Trophoblast cell (in vitro differentiated cells and primary cell): ENCODE results near the gene TOX4.

Experiments
- DNase-seq, 2 donors: peaks; one replicate each; pipeline ENCODE4 v3.0.0-alpha.2; 2016
- H2AFZ ChIP-seq: 2 replicates; pipeline ENCODE4 v1.6.1; 2013; ENCODE audit warnings: low read length, moderate library complexity, mild to moderate bottlenecking; ENCODE audit not compliant: insufficient read depth, poor library complexity
- H2AK5ac ChIP-seq: 2 replicates; pipeline ENCODE4 v1.6.1; 2013; ENCODE audit warnings: mild to moderate bottlenecking, low read length
- H2BK120ac ChIP-seq: 2 replicates; pipeline ENCODE4 v1.6.1; 2013; ENCODE audit warnings: low read length, mild to moderate bottlenecking, moderate library complexity; ENCODE audit not compliant: insufficient read depth, poor library complexity
- H2BK12ac ChIP-seq: 2 replicates; pipeline ENCODE4 v1.6.1; 2013; ENCODE audit warnings: mild to moderate bottlenecking, low read length, moderate library complexity
- H2BK5ac ChIP-seq: 2 replicates; pipeline ENCODE4 v1.6.1; 2013; ENCODE audit warnings: low read length, low read depth, moderate library complexity, mild to moderate bottlenecking; ENCODE audit not compliant: poor library complexity
- H3K14ac ChIP-seq: 2 replicates; pipeline ENCODE4 v1.6.1; 2013; ENCODE audit warnings: mild to moderate bottlenecking, low read length
- H3K18ac ChIP-seq: 2 replicates; pipeline ENCODE4 v1.6.1; 2013; ENCODE audit warnings: mild to moderate bottlenecking, low read length
- H3K23ac ChIP-seq: 2 replicates; pipeline ENCODE4 v1.6.1; 2013; ENCODE audit warnings: low read length
- H3K27ac ChIP-seq: 2 replicates; pipeline ENCODE4 v1.5.1; 2013; ENCODE audit warnings: low read depth, mild to moderate bottlenecking, inconsistent platforms, low read length, moderate library complexity
- H3K27me3 ChIP-seq: 2 replicates; pipeline ENCODE4 v1.6.1; 2013; ENCODE audit warnings: inconsistent platforms, mild to moderate bottlenecking, low read length, moderate library complexity; ENCODE audit not compliant: insufficient read depth
- H3K36me3 ChIP-seq, 2 experiments: 1 replicate in 1 of 2; 2 replicates in 1 of 2; pipeline ENCODE4 v1.6.1; 2013; ENCODE audit warnings: low read length in 2 of 2, mild to moderate bottlenecking in 2 of 2, moderate library complexity in 1 of 2; ENCODE audit not compliant: insufficient read depth in 2 of 2, control insufficient read depth in 1 of 2
- H3K4ac ChIP-seq: 2 replicates; pipeline ENCODE4 v1.6.1; 2013; ENCODE audit warnings: low read depth, mild to moderate bottlenecking, low read length, moderate library complexity
- H3K4me1 ChIP-seq, 2 experiments: 1 replicate in 1 of 2; 2 replicates in 1 of 2; pipeline ENCODE4 v1.6.1; 2013; ENCODE audit warnings: low read length in 2 of 2, mild to moderate bottlenecking in 2 of 2, moderate library complexity in 1 of 2; ENCODE audit not compliant: insufficient read depth in 2 of 2, control insufficient read depth in 1 of 2
- H3K4me2 ChIP-seq: 2 replicates; pipeline ENCODE4 v1.6.1; 2013; ENCODE audit warnings: inconsistent platforms, mild to moderate bottlenecking, low read length, moderate library complexity
- H3K4me3 ChIP-seq: 2 replicates; pipeline ENCODE4 v1.5.1; 2013; ENCODE audit warnings: mild to moderate bottlenecking, low read depth, low read length, inconsistent platforms
- H3K79me1 ChIP-seq: one replicate; pipeline ENCODE4 v1.6.1; 2013; ENCODE audit warnings: low read length
- H3K79me2 ChIP-seq: 2 replicates; pipeline ENCODE4 v1.6.1; 2013; ENCODE audit warnings: low read length, mild to moderate bottlenecking; ENCODE audit not compliant: control insufficient read depth, insufficient read depth, poor library complexity
- H3K9ac ChIP-seq: 2 replicates; pipeline ENCODE4 v1.6.1; 2013; ENCODE audit warnings: mild to moderate bottlenecking, low read length
- H3K9me3 ChIP-seq: 2 replicates; pipeline ENCODE4 v1.6.1; 2013; ENCODE audit warnings: low read depth, mild to moderate bottlenecking, control low read depth, inconsistent platforms, low read length; ENCODE audit not compliant: insufficient read depth
- H4K12ac ChIP-seq: 2 replicates; pipeline ENCODE4 v1.6.1; 2013; ENCODE audit warnings: low read depth, mild to moderate bottlenecking, low read length, moderate library complexity
- H4K8ac ChIP-seq: 2 replicates; pipeline ENCODE4 v1.6.1; 2013; ENCODE audit warnings: low read depth, mild to moderate bottlenecking, low read length, moderate library complexity
- H4K91ac ChIP-seq: one replicate; pipeline ENCODE4 v1.6.1; 2013; ENCODE audit warnings: low read depth, mild to moderate bottlenecking, low read length, moderate library complexity
- WGBS: extraction: QIAGEN DNeasy Blood & Tissue Kit; methylation state at CpG from one replicate; pipeline ENCODE4 v1.1.7; 2013; ENCODE audit warnings: missing lambda C conversion rate; ENCODE audit not compliant: insufficient read length, insufficient coverage; ENCODE audit errors: extremely low coverage; 5-methylcytosine and 5-hydroxymethylcytosine counted together

Gene TOX4

DNA sequence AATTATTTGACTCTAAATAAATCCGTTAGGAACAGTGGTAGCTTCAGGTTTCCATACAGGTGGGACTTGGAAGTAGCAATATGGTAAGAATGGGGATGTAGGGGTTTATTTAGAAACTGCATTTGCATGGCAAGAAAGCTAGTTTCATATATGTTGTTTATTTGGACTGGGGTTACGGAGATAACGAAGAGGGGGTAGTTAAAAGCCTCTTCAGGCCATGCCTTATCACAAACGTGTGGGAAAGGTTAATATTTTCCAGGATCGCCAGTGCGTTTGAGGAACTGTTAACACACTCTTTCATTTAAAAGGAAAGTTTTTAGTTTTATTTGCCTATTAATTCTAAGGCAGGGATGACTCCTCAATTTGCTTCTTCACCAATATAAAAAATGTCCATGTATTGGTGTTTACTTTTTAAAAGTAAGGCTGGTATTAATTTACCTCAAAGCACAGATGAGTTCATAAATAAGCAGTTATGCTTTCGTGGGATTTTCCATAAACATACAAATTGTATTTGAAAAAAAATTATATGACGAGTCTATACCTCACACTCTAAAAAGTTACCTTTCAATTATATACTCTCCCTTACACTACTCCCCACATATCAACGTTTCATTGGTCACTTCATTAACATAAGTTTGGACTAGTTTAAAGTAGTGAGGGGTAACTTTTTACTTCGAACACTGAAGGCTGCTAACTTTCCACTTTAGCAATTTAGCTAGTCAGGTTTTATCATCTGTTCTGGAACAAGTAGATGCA is 1.1 kb upstream of the TOX4 start:
- no peak for DNase-seq
- peak overlapping the region; percentile 79 for H3K14ac ChIP-seq
- no CpG with 5 or more reads among the region's 10 CpGs for WGBS

DNA sequence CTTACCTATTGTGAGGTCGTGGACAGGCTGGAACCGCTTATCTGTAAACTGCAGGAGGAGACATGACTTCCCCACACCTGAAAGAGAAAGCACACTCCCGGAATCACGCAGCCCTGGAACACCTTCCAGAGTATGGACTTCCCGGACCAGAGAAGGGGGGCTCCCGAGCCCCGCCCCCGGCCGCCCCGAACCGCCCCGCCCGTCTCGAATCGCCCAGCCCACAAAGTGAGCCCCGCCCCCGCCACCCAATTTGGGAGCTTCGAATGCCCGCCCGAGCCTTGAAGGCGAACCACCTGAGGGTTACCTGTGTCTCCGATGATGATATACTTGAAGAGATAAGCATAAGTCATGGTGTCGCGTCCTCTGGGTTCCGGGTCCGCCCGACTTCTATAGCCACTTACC is 471 bp upstream of the TOX4 start:
- Histone ChIP-seq H3K4ac (peak overlapping the region; percentile 70), H3K14ac (peak overlapping the region; percentile 84), H3K18ac (no peak overlapping the region), H3K23ac (no peak overlapping the region), H3K9ac (peak overlapping the region; percentile 44), H2BK5ac (peak overlapping the region; percentile 85), H2AK5ac (no peak overlapping the region), H2BK120ac (peak overlapping the region; percentile 82), H3K79me2 (peaks cover 4% of the 10 kb centered on the region), H3K4me2 (peak overlapping the region; percentile 59), H3K9me3 (no peaks in the 10 kb centered on the region), H3K4me1 (peaks cover 0 to 3% of the 10 kb centered on the region in 2 experiments), H3K79me1 (peaks cover 7% of the 10 kb centered on the region), H2AFZ (peak overlapping the region; percentile 84), H3K27me3 (no peaks in the 10 kb centered on the region), H2BK12ac (no peak overlapping the region), H4K91ac (peak overlapping the region; percentile 94), H3K4me3 (peak overlapping the region; percentile 78), H3K36me3 (peaks cover 6 to 7% of the 10 kb centered on the region in 2 experiments), H4K12ac (peak overlapping the region; percentile 80), H3K27ac (peak overlapping the region; percentile 69), H4K8ac (peak overlapping the region; percentile 91)
- WGBS, result no CpG with 5 or more reads among the region's 27 CpGs
- DNase-seq, result no peak

More for the DNA sequence above, 1.1 kb upstream of the TOX4 start:
- Histone ChIP-seq H2AFZ (no peak overlapping the region), H2AK5ac (no peak overlapping the region), H4K12ac (no peak overlapping the region), H3K23ac (no peak overlapping the region), H3K4me1 (peaks cover 0 to 3% of the 10 kb centered on the region in 2 experiments), H3K9ac (peak overlapping the region; percentile 44), H3K4ac (peak overlapping the region; percentile 62), H3K79me2 (peaks cover 4% of the 10 kb centered on the region), H3K4me2 (peak overlapping the region; percentile 59), H3K27ac (peak overlapping the region; percentile 45), H2BK120ac (no peak overlapping the region), H4K91ac (peak overlapping the region; percentile 55), H2BK5ac (no peak overlapping the region), H3K4me3 (peak overlapping the region; percentile 78), H3K27me3 (no peaks in the 10 kb centered on the region), H4K8ac (peak overlapping the region; percentile 91), H3K18ac (no peak overlapping the region), H3K36me3 (peaks cover 2 to 3% of the 10 kb centered on the region in 2 experiments), H3K9me3 (no peaks in the 10 kb centered on the region), H2BK12ac (no peak overlapping the region), H3K79me1 (peaks cover 7% of the 10 kb centered on the region)

DNA sequence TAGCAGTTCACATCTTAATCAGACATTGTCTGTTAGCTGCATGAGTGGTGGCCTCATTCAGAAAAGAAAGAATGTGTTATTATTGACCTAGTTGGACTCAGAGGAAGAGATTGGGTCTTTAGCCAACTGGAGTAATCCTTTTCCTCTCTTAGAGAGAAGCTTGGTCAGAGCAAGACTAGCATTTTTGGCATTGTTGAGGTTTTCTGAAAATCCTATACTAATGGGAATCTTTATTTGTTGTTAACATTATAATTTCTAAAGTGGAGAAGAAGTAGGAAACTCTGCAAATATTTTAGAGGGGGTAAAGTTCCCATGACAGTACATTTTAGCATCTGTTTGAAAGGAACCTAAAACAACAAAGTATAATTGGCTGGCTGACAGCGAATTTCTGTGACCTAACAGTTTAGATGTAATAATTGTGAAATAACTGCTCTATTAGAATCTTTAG is 9.7 kb downstream of the TOX4 start:
- no CpG with 5 or more reads among the region's 1 CpG for WGBS
- H3K27me3 ChIP-seq, result no peaks in the 10 kb centered on the region

GRCh38 chr14:21494902-21495762 is 18.1 kb downstream of the TOX4 start:
- Histone ChIP-seq H3K9ac (peak overlapping the region; percentile 63), H4K8ac (no peak overlapping the region), H3K27me3 (no peaks in the 10 kb centered on the region), H3K4me3 (no peak overlapping the region), H3K9me3 (no peaks in the 10 kb centered on the region), H2BK12ac (no peak overlapping the region), H3K4me2 (no peak overlapping the region), H3K4ac (no peak overlapping the region), H3K79me1 (no peaks in the 10 kb centered on the region), H3K4me1 (no peaks in the 10 kb centered on the region), H2BK120ac (no peak overlapping the region), H3K14ac (no peak overlapping the region), H3K36me3 (peaks cover 39 to 53% of the 10 kb centered on the region in 2 experiments), H4K91ac (no peak overlapping the region), H2AK5ac (no peak overlapping the region), H3K27ac (no peak overlapping the region), H3K79me2 (no peaks in the 10 kb centered on the region), H4K12ac (no peak overlapping the region), H2BK5ac (no peak overlapping the region), H2AFZ (no peak overlapping the region), H3K18ac (no peak overlapping the region), H3K23ac (no peak overlapping the region)
- WGBS, result no CpG with 5 or more reads among the region's 2 CpGs
- peak in 1 of 2 donors; percentile 23 for DNase-seq

More for the DNA sequence above, 9.7 kb downstream of the TOX4 start:
- Histone ChIP-seq H3K18ac (no peak overlapping the region), H2AK5ac (no peak overlapping the region), H3K27ac (no peak overlapping the region), H4K12ac (no peak overlapping the region), H2AFZ (no peak overlapping the region), H3K4me1 (no peaks in the 10 kb centered on the region), H4K8ac (no peak overlapping the region), H3K23ac (no peak overlapping the region), H2BK120ac (no peak overlapping the region), H3K4me3 (no peak overlapping the region), H2BK5ac (no peak overlapping the region), H2BK12ac (no peak overlapping the region), H3K79me2 (peaks cover 1% of the 10 kb centered on the region), H4K91ac (no peak overlapping the region), H3K9ac (no peak overlapping the region), H3K36me3 (peaks cover 27 to 36% of the 10 kb centered on the region in 2 experiments), H3K9me3 (no peaks in the 10 kb centered on the region), H3K79me1 (no peaks in the 10 kb centered on the region), H3K14ac (no peak overlapping the region), H3K4me2 (no peak overlapping the region), H3K4ac (no peak overlapping the region)
- no peak for DNase-seq
